Activated T-cell treated with anti-CD3 and anti-CD28 coated beads for 1 hour (primary cell): Measurements from ENCODE around the gene MAN1C1.
A peak's percentile ranks its signal among the peaks of the same experiment; 100 is the strongest.

Experiments
- DNase-seq: peaks from one replicate; pipeline ENCODE4 v3.0.0-alpha.2; 2020; ENCODE audit warnings: low read depth

Gene MAN1C1

GRCh38 chr1:25817840-25818501 is 201.4 kb downstream of the MAN1C1 start:
- DNase-seq = no peak

- no peak for DNase-seq
These were observed 202.0 kb downstream of the MAN1C1 start for GRCh38 chr1:25818569-25818968.

GRCh38 chr1:25819491-25820246 is 203.1 kb downstream of the MAN1C1 start, which contains the start of gene MTFR1L:
Gene MTFR1L, plus strand, starts transcription at chr1:25819954. Its CDS starts 3,151 bp downstream, at chr1:25823105.
- DNase-seq = peak; percentile 85

GRCh38 chr1:25820247-25821111 is 203.9 kb downstream of the MAN1C1 start:
- DNase-seq = peak; percentile 54

GRCh38 chr1:25821112-25821476 is 204.5 kb downstream of the MAN1C1 start:
- DNase-seq = no peak

- no peak for DNase-seq
These were observed 205.1 kb downstream of the MAN1C1 start for GRCh38 chr1:25821630-25822091.

GRCh38 chr1:25825605-25826004 is 209.0 kb downstream of the MAN1C1 start:
- no peak for DNase-seq

GRCh38 chr1:25826571-25826970 is 210.0 kb downstream of the MAN1C1 start:
- no peak for DNase-seq

- DNase-seq = no peak
These were observed 211.9 kb downstream of the MAN1C1 start for GRCh38 chr1:25828491-25828890.

- no peak for DNase-seq
These were observed 212.5 kb downstream of the MAN1C1 start for GRCh38 chr1:25829046-25829445.

- DNase-seq = no peak
These were observed 215.1 kb downstream of the MAN1C1 start for GRCh38 chr1:25831569-25832196.

GRCh38 chr1:25832336-25833037 is 215.9 kb downstream of the MAN1C1 start:
- DNase-seq = no peak

GRCh38 chr1:25833158-25833557 is 216.6 kb downstream of the MAN1C1 start:
- DNase-seq = no peak
